HCT116 (cell line): ENCODE data around the gene TET2. TPM values are rescaled to one million over a fixed set of nuclear protein-coding genes. Genes with fewer than 3 reads are reported as not detected.

ENCODE experiments used
- ATAC-seq: fragments of 200-7000 bp; cut with Tn5 transposase; 2 replicates; pipeline ENCODE4 v1.9.1; 2020; ENCODE audit warnings: mild to moderate bottlenecking, moderate library complexity
- BruUV-seq: library from RNA; stranded (reverse); fragments of 400-500 nt; replicated peaks from 2 replicates; lab custom pipeline; 2021; lab: Mats Ljungman, UMichigan
- CTCF ChIA-PET: fragments of 300-600 bp; sonication (Branson Sonifier 250); formaldehyde crosslinking; loops from one replicate; lab custom pipeline; 2021; ENCODE audit warnings: antibody characterized with exemption; lab: Charles Lee
- POLR2A ChIA-PET: fragments of 300-600, 350-600 bp; sonication (Branson Sonifier 250); formaldehyde crosslinking; loops from one replicate; lab custom pipeline; 2021; ENCODE audit warnings: antibody characterized with exemption; lab: Charles Lee
- RAD21 ChIA-PET, 2 experiments: fragments of 300-600 bp; sonication (Branson Sonifier 250); formaldehyde crosslinking; loops; one replicate each; lab custom pipeline; 2023; ENCODE audit warnings: low total read pairs in 2 of 2; ENCODE audit not compliant: uncharacterized antibody in 2 of 2, unreplicated experiment in 2 of 2, low non-redundant PET in 1 of 2; lab: Charles Lee
- DNase-seq: peaks from one replicate; pipeline ENCODE4 v3.0.0-alpha.2; 2010; ENCODE audit warnings: low read depth, low spot score
- H2AFZ ChIP-seq: fragments of 200-600 bp; shearing (Covaris generic), sonication (generic); 2 replicates; pipeline ENCODE4 v1.6.1; 2017; ENCODE audit warnings: low read depth, mixed run types, mixed read lengths, antibody characterized with exemption, low read length; ENCODE audit not compliant: poor library complexity, severe bottlenecking
- H3K27ac ChIP-seq: 2 replicates; pipeline ENCODE4 v1.5.1; 2012; ENCODE audit warnings: low read depth, low read length
- H3K27me3 ChIP-seq: fragments of 200-600 bp; sonication (generic); 2 replicates; pipeline ENCODE4 v1.6.1; 2016; ENCODE audit warnings: mixed run types, low read length, mixed read lengths; ENCODE audit not compliant: insufficient read depth
- H3K36me3 ChIP-seq, 2 experiments: fragments of 200-500 bp in 1 of 2; fragments of 200-600 bp in 1 of 2; sonication (Bioruptor generic) in 1 of 2; sonication (generic) in 1 of 2; 2 replicates each; pipeline versions ENCODE4 v1.5.1 to v1.6.1; 2014 to 2016; ENCODE audit warnings: low read length in 2 of 2, inconsistent platforms in 1 of 2, mixed read lengths in 1 of 2, mixed run types in 1 of 2; ENCODE audit not compliant: insufficient read depth in 2 of 2, control insufficient read depth in 1 of 2
- H3K4me1 ChIP-seq, 2 experiments: fragments of 200-600 bp in 1 of 2; sonication (generic) in 1 of 2; 2 replicates each; pipeline versions ENCODE4 v1.5.1 to v1.6.1; 2012 to 2017; ENCODE audit warnings: low read length in 2 of 2, inconsistent platforms in 1 of 2, mild to moderate bottlenecking in 1 of 2, mixed read lengths in 1 of 2, mixed run types in 1 of 2, moderate library complexity in 1 of 2; ENCODE audit not compliant: insufficient read depth in 2 of 2, control insufficient read depth in 1 of 2
- H3K4me2 ChIP-seq: fragments of 200-600 bp; sonication (generic); 2 replicates; pipeline ENCODE4 v1.6.1; 2017; ENCODE audit warnings: mixed run types, low read length, mixed read lengths
- H3K4me3 ChIP-seq, 2 experiments: fragments of 200-600 bp in 1 of 2; sonication (generic) in 1 of 2; replicated peaks in 1 of 2; 2 replicates each; pipeline ENCODE4 v1.5.1; 2011 to 2016; ENCODE audit warnings: low read length in 2 of 2, control low read depth in 1 of 2, low read depth in 1 of 2, mild to moderate bottlenecking in 1 of 2, mixed read lengths in 1 of 2, mixed run types in 1 of 2
- H3K79me2 ChIP-seq: fragments of 200-600 bp; sonication (generic); 2 replicates; pipeline ENCODE4 v1.6.1; 2017; ENCODE audit warnings: mild to moderate bottlenecking, mixed run types, low read length, moderate library complexity, mixed read lengths; ENCODE audit not compliant: insufficient read depth
- H3K9ac ChIP-seq: fragments of 200-600 bp; sonication (generic); 2 replicates; pipeline ENCODE4 v1.6.1; 2016; ENCODE audit warnings: low read length, mixed read lengths
- H3K9me2 ChIP-seq: fragments of 200-600 bp; sonication (generic), shearing (Covaris generic); 2 replicates; pipeline ENCODE4 v1.6.1; 2017; ENCODE audit warnings: mixed run types, mild to moderate bottlenecking, moderate library complexity; ENCODE audit not compliant: insufficient read depth
- H3K9me3 ChIP-seq, 2 experiments: fragments of 200-500 bp in 1 of 2; fragments of 200-600 bp in 1 of 2; sonication (Bioruptor generic) in 1 of 2; sonication (generic) in 1 of 2; 2 replicates each; pipeline ENCODE4 v1.6.1; 2014 to 2017; ENCODE audit warnings: low read length in 2 of 2, mixed read lengths in 2 of 2, inconsistent platforms in 1 of 2, low read depth in 1 of 2, mild to moderate bottlenecking in 1 of 2, mixed run types in 1 of 2, moderate library complexity in 1 of 2; ENCODE audit not compliant: control insufficient read depth in 1 of 2, insufficient read depth in 1 of 2
- H4K20me1 ChIP-seq: fragments of 200-600 bp; sonication (generic), shearing (Covaris generic); 2 replicates; pipeline ENCODE4 v1.6.1; 2017; ENCODE audit warnings: mixed run types, mild to moderate bottlenecking, moderate library complexity; ENCODE audit not compliant: insufficient read depth
- EGR1 ChIP-seq: IDR thresholded peaks from 2 replicates; pipeline ENCODE4 v1.6.1; 2012; ENCODE audit warnings: low read depth
- ELF1 ChIP-seq: IDR thresholded peaks from 2 replicates; pipeline ENCODE4 v1.6.1; 2012; ENCODE audit warnings: low read depth, borderline replicate concordance
- EZH2phosphoT487 ChIP-seq: fragments of 200-600 bp; IDR thresholded peaks from 2 replicates; pipeline ENCODE4 v1.6.1; 2018; ENCODE audit warnings: antibody characterized with exemption, borderline replicate concordance
- POLR2A ChIP-seq: IDR thresholded peaks from 2 replicates; pipeline ENCODE4 v1.7.0; 2011; ENCODE audit warnings: borderline replicate concordance; ENCODE audit not compliant: insufficient read depth, insufficient read length; ENCODE audit errors: extremely low read depth
- POLR2AphosphoS5 ChIP-seq: IDR thresholded peaks from 2 replicates; pipeline ENCODE4 v1.6.1; 2011; ENCODE audit warnings: mild to moderate bottlenecking, low read depth, low read length, moderate library complexity
- RAD21 ChIP-seq: IDR thresholded peaks from 2 replicates; pipeline ENCODE4 v1.6.1; 2012; ENCODE audit warnings: low read depth, mild to moderate bottlenecking
- SRF ChIP-seq: IDR thresholded peaks from 2 replicates; pipeline ENCODE4 v1.6.1; 2012; ENCODE audit warnings: low read depth
- ZNF274 ChIP-seq: fragments of 200-500 bp; sonication (Bioruptor generic); IDR thresholded peaks from 2 replicates; pipeline ENCODE4 v1.6.1; 2014; ENCODE audit warnings: mild to moderate bottlenecking, low read depth, low read length, inconsistent platforms
- intact Hi-C: fragments of 100-400 bp; cut with micrococcal nuclease; formaldehyde crosslinking; loops from 2 replicates; pipeline ENCODE4 v1.10.0; 2022
- total RNA-seq: library from RNA; stranded (reverse); gene quantifications from one replicate; pipeline ENCODE4 v1.2.1, GENCODE V29; 2021; ENCODE audit not compliant: unreplicated experiment
- TF ChIP-seq, protein P1 (sequence below): IDR thresholded peaks from 2 replicates; pipeline ENCODE4 v1.6.1; 2012
- TF ChIP-seq, protein P2 (sequence below), 3 experiments: fragments of 200-600 bp in 1 of 3; sonication (generic) in 1 of 3; IDR thresholded peaks in 2 of 3; conservative IDR thresholded peaks in 1 of 3; 2 replicates each; pipeline ENCODE4 v1.5.1; 2012 to 2017; ENCODE audit warnings: low read depth in 2 of 3, low read length in 2 of 3, antibody characterized with exemption in 1 of 3, borderline replicate concordance in 1 of 3, control low read depth in 1 of 3, mild to moderate bottlenecking in 1 of 3, mixed read lengths in 1 of 3, mixed run types in 1 of 3, moderate library complexity in 1 of 3; ENCODE audit not compliant: insufficient read depth in 1 of 3
- TF ChIP-seq, protein P3 (sequence below): IDR thresholded peaks from 2 replicates; pipeline ENCODE4 v1.6.1; 2012

The TET2 gene
- total RNA-seq, 1 experiment from 2014 or later: 9.7 TPM

DNA sequence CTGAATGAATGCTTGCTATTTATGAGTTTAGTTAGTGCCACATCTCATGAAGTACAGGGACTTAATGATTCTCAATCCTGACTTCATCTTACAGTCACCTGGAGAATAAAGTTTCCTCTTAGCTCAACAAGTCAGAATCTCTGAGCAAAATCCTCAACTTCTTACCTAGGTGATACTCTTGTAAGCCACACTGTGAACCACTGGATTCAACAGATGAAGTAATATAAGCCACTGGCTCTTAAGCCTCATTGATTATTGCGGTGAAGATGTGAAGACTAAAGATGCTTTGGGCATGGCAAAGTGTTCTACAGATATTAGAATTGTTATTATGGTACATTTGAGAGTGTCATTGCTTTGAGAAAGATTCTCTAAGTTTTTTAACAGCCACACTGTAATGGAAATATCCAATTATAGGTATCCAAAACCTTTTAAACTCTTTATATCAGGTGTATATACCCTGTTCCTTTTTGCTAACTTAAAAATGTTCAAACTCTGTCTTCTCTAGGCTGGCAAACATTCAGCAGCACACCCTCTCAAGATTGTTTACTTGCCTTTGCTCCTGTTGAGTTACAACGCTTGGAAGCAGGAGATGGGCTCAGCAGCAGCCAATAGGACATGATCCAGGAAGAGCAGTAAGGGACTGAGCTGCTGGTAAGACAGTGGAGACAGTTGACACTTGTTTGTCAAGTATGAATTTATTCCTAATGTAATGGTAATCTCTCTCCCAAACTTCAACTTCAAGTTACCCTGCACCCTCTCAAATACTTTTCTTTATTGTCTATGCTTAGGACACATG, 43.4 kb downstream of the TET2 start:
- H3K27ac ChIP-seq: no peak overlapping the region
- H4K20me1 ChIP-seq: no peaks in the 10 kb centered on the region
- ATAC-seq: no peak
- ChIA-PET CTCF (no interaction called here), POLR2A (no interaction called here), RAD21 (no interaction called here)
- H3K27me3 ChIP-seq: no peaks in the 10 kb centered on the region
- H3K4me2 ChIP-seq: no peak overlapping the region
- no peaks in the 10 kb centered on the region for H3K36me3 ChIP-seq
- H2AFZ ChIP-seq: no peak overlapping the region
- DNase-seq: no peak
- no peaks in the 10 kb centered on the region for H3K9me3 ChIP-seq
- H3K9ac ChIP-seq: no peak overlapping the region
- intact Hi-C loops: no loop called here
- TF ChIP-seq, protein P1, sequence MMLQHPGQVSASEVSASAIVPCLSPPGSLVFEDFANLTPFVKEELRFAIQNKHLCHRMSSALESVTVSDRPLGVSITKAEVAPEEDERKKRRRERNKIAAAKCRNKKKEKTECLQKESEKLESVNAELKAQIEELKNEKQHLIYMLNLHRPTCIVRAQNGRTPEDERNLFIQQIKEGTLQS: no peak
- TF ChIP-seq RAD21 (no peak), ZNF274 (no peak), SRF (no peak), EZH2phosphoT487 (no peak), EGR1 (no peak), POLR2A (no peak), ELF1 (no peak), POLR2AphosphoS5 (no peak)
- TF ChIP-seq, protein P2, sequence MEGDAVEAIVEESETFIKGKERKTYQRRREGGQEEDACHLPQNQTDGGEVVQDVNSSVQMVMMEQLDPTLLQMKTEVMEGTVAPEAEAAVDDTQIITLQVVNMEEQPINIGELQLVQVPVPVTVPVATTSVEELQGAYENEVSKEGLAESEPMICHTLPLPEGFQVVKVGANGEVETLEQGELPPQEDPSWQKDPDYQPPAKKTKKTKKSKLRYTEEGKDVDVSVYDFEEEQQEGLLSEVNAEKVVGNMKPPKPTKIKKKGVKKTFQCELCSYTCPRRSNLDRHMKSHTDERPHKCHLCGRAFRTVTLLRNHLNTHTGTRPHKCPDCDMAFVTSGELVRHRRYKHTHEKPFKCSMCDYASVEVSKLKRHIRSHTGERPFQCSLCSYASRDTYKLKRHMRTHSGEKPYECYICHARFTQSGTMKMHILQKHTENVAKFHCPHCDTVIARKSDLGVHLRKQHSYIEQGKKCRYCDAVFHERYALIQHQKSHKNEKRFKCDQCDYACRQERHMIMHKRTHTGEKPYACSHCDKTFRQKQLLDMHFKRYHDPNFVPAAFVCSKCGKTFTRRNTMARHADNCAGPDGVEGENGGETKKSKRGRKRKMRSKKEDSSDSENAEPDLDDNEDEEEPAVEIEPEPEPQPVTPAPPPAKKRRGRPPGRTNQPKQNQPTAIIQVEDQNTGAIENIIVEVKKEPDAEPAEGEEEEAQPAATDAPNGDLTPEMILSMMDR (IDR thresholded peaks at IDR 0.05 in 2 of 3, conservative IDR thresholded peaks at IDR 0.05 in 1 of 3; ENCODE audit: borderline replicate concordance in 1 of 3, insufficient read depth in 1 of 3, low read depth in 2 of 3, low read length in 2 of 3): no peak
- TF ChIP-seq, protein P3, sequence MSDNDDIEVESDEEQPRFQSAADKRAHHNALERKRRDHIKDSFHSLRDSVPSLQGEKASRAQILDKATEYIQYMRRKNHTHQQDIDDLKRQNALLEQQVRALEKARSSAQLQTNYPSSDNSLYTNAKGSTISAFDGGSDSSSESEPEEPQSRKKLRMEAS: no peak
- H3K4me1 ChIP-seq: peaks cover 0 to 4% of the 10 kb centered on the region in 2 experiments; a peak in 1 of 4 replicates
- no peaks in the 10 kb centered on the region for H3K9me2 ChIP-seq
- BruUV-seq: no TSS peak
- H3K4me3 ChIP-seq: no peak overlapping the region
- H3K79me2 ChIP-seq: no peaks in the 10 kb centered on the region
